ENCODE results near the gene DIAPH3.

DIAPH3 gene

GRCh38 chr13:59950266-59950665 is 213.5 kb downstream of the DIAPH3 start:
- DNase-seq: no peak

GRCh38 chr13:59948686-59949085 is 215.0 kb downstream of the DIAPH3 start:
- DNase-seq: no peak

GRCh38 chr13:59946944-59947343 is 216.8 kb downstream of the DIAPH3 start:
- no peak for DNase-seq

- no peak for DNase-seq
Measured at GRCh38 chr13:59931621-59932020, 232.1 kb downstream of the DIAPH3 start.

- no peak for DNase-seq
Measured at GRCh38 chr13:59924256-59924655, 239.5 kb downstream of the DIAPH3 start.

GRCh38 chr13:59915252-59915651 is 248.5 kb downstream of the DIAPH3 start:
- DNase-seq: no peak

GRCh38 chr13:59914556-59914955 is 249.2 kb downstream of the DIAPH3 start:
- no peak for DNase-seq

- peak; percentile 1 for DNase-seq
Measured at GRCh38 chr13:59906413-59907049, 257.2 kb downstream of the DIAPH3 start.

GRCh38 chr13:59901191-59901590 is 262.5 kb downstream of the DIAPH3 start:
- no peak for DNase-seq

- DNase-seq: no peak
Measured at GRCh38 chr13:59898066-59898465, 265.7 kb downstream of the DIAPH3 start.

- no peak for DNase-seq
Measured at GRCh38 chr13:59893266-59893665, 270.5 kb downstream of the DIAPH3 start.

- DNase-seq: no peak
Measured at GRCh38 chr13:59891053-59891452, 272.7 kb downstream of the DIAPH3 start.

- DNase-seq: no peak
Measured at GRCh38 chr13:59890054-59890453, 273.7 kb downstream of the DIAPH3 start.

- no peak for DNase-seq
Measured at GRCh38 chr13:59888408-59888807, 275.3 kb downstream of the DIAPH3 start.

GRCh38 chr13:59885076-59885475 is 278.7 kb downstream of the DIAPH3 start:
- no peak for DNase-seq

- DNase-seq: no peak
Measured at GRCh38 chr13:59883885-59884284, 279.8 kb downstream of the DIAPH3 start.

- no peak for DNase-seq
Measured at GRCh38 chr13:59880468-59880867, 283.3 kb downstream of the DIAPH3 start.

GRCh38 chr13:59879281-59879680 is 284.4 kb downstream of the DIAPH3 start:
- no peak for DNase-seq

GRCh38 chr13:59877933-59878332 is 285.8 kb downstream of the DIAPH3 start:
- DNase-seq: no peak

GRCh38 chr13:59874973-59875372 is 288.8 kb downstream of the DIAPH3 start:
- DNase-seq: no peak

GRCh38 chr13:59873856-59874255 is 289.9 kb downstream of the DIAPH3 start:
- peak; percentile 11 for DNase-seq

GRCh38 chr13:59873309-59873708 is 290.4 kb downstream of the DIAPH3 start:
- no peak for DNase-seq

- no peak for DNase-seq
Measured at GRCh38 chr13:59867867-59868266, 295.9 kb downstream of the DIAPH3 start.

GRCh38 chr13:59865398-59865797 is 298.3 kb downstream of the DIAPH3 start:
- no peak for DNase-seq

- DNase-seq: no peak
Measured at GRCh38 chr13:59863621-59864020, 300.1 kb downstream of the DIAPH3 start.

Measured in MV-4-11 (cell line).